ENCODE measurements around the gene CTSS. TPM values are rescaled to one million over a fixed set of nuclear protein-coding genes. Genes with fewer than 3 reads are reported as not detected.
A peak's percentile ranks its signal among the peaks of the same experiment; 100 is the strongest.

The CTSS gene
- polyA plus RNA-seq, 1 donor from 2014 or later, result 3.2 TPM

- Histone ChIP-seq H2AFZ (ENCODE audit: low read depth, low read length) (no peak overlapping the region), H3K9me2 (ENCODE audit: insufficient read depth, low read length) (no peaks in the 10 kb centered on the region), H4K20me1 (ENCODE audit: insufficient read depth) (no peaks in the 10 kb centered on the region), H3K27ac (ENCODE audit: low read length) (peak overlapping the region; percentile 14), H3F3A (ENCODE audit: insufficient read depth, low read length, poor library complexity, severe bottlenecking) (no peaks in the 10 kb centered on the region), H3K9ac (ENCODE audit: low read length) (no peak overlapping the region), H3K9me3 (ENCODE audit: low read length) (no peaks in the 10 kb centered on the region), H3K36me3 (ENCODE audit: insufficient read depth, low read length) (peaks cover 8% of the 10 kb centered on the region), H3K27me3 (ENCODE audit: insufficient read depth, low read depth, low read length) (no peaks in the 10 kb centered on the region), H3K4me3 (ENCODE audit: low read length) (no peak overlapping the region), H3K4me2 (ENCODE audit: low read length) (no peak overlapping the region), H3K79me2 (replicated peaks; ENCODE audit: insufficient read depth, low read length) (no peaks in the 10 kb centered on the region)
- TF ChIP-seq REST (IDR thresholded peaks at IDR 0.05; ENCODE audit: borderline replicate concordance) (no peak), POLR2AphosphoS5 (IDR thresholded peaks at IDR 0.05) (no peak), TAF1 (IDR thresholded peaks at IDR 0.05; ENCODE audit: low read depth) (no peak), MXI1 (conservative IDR thresholded peaks at IDR 0.05; ENCODE audit: poor library complexity, severe bottlenecking) (no peak), SMC3 (conservative IDR thresholded peaks at IDR 0.05; ENCODE audit: poor library complexity) (no peak), EZH2 (IDR thresholded peaks at IDR 0.05; ENCODE audit: borderline replicate concordance, insufficient read depth, low read length, poor library complexity, severe bottlenecking) (no peak), RAD21 (conservative IDR thresholded peaks at IDR 0.05) (no peak), EP300 (conservative IDR thresholded peaks at IDR 0.05; ENCODE audit: poor library complexity, severe bottlenecking) (no peak), CTCF (IDR thresholded peaks at IDR 0.05; ENCODE audit: poor library complexity, severe bottlenecking) (no peak)
Measured at GRCh38 chr1:150798525-150798924, 32.9 kb upstream of the CTSS start.

GRCh38 chr1:150796374-150796773, 30.8 kb upstream of the CTSS start:
- H3K9me3 ChIP-seq (ENCODE audit: low read length), result no peaks in the 10 kb centered on the region

More at GRCh38 chr1:150796374-150796773, 30.8 kb upstream of the CTSS start:
- no peak for TF ChIP-seq TAF1 (IDR thresholded peaks at IDR 0.05; ENCODE audit: low read depth)
- no peak for TF ChIP-seq MXI1 (conservative IDR thresholded peaks at IDR 0.05; ENCODE audit: poor library complexity, severe bottlenecking)
- TF ChIP-seq POLR2AphosphoS5 (IDR thresholded peaks at IDR 0.05), result no peak
- no peak for TF ChIP-seq REST (IDR thresholded peaks at IDR 0.05; ENCODE audit: borderline replicate concordance)
- TF ChIP-seq EP300 (conservative IDR thresholded peaks at IDR 0.05; ENCODE audit: poor library complexity, severe bottlenecking), result no peak
- no peak for TF ChIP-seq RAD21 (conservative IDR thresholded peaks at IDR 0.05)
- TF ChIP-seq SMC3 (conservative IDR thresholded peaks at IDR 0.05; ENCODE audit: poor library complexity), result no peak
- no peak for TF ChIP-seq EZH2 (IDR thresholded peaks at IDR 0.05; ENCODE audit: borderline replicate concordance, insufficient read depth, low read length, poor library complexity, severe bottlenecking)
- TF ChIP-seq CTCF (IDR thresholded peaks at IDR 0.05; ENCODE audit: poor library complexity, severe bottlenecking), result no peak
- Histone ChIP-seq H2AFZ (ENCODE audit: low read depth, low read length) (no peak overlapping the region), H3K9ac (ENCODE audit: low read length) (no peak overlapping the region), H3K79me2 (replicated peaks; ENCODE audit: insufficient read depth, low read length) (no peaks in the 10 kb centered on the region), H3F3A (ENCODE audit: insufficient read depth, low read length, poor library complexity, severe bottlenecking) (no peaks in the 10 kb centered on the region), H3K36me3 (ENCODE audit: insufficient read depth, low read length) (peaks cover 8% of the 10 kb centered on the region), H3K27me3 (ENCODE audit: insufficient read depth, low read depth, low read length) (no peaks in the 10 kb centered on the region), H3K9me2 (ENCODE audit: insufficient read depth, low read length) (no peaks in the 10 kb centered on the region), H3K4me3 (ENCODE audit: low read length) (no peak overlapping the region), H3K27ac (ENCODE audit: low read length) (no peak overlapping the region), H3K4me2 (ENCODE audit: low read length) (no peak overlapping the region), H4K20me1 (ENCODE audit: insufficient read depth) (no peaks in the 10 kb centered on the region)

All from neural cell (in vitro differentiated cells).